RWPE2 (cell line): Measurements from ENCODE around the gene USF3.

ENCODE experiments used
- ATAC-seq: fragments of 200-7000 bp; cut with Tn5 transposase; 3 replicates; pipeline ENCODE4 v1.9.1; 2021; ENCODE audit warnings: low read depth
- DNase-seq: peaks from one replicate; pipeline ENCODE4 v3.0.0-alpha.2; 2020; ENCODE audit warnings: low spot score
- H3K27ac ChIP-seq: fragments of 450-650 bp; 2 replicates; pipeline ENCODE4 v1.5.1; 2017; ENCODE audit warnings: mild to moderate bottlenecking; ENCODE audit not compliant: poor library complexity, severe bottlenecking
- H3K27me3 ChIP-seq: fragments of 250-450 bp; sonication (Bioruptor Pico); 2 replicates; pipeline ENCODE4 v1.5.1; 2021; ENCODE audit warnings: mild to moderate bottlenecking, moderate library complexity; ENCODE audit not compliant: insufficient read depth, poor library complexity, severe bottlenecking
- H3K36me3 ChIP-seq: fragments of 250-450 bp; sonication (Bioruptor Pico); 2 replicates; pipeline ENCODE4 v1.5.1; 2020; ENCODE audit warnings: low read depth, mild to moderate bottlenecking, moderate library complexity
- H3K4me1 ChIP-seq: fragments of 250-450 bp; sonication (Bioruptor Pico); 2 replicates; pipeline ENCODE4 v1.5.1; 2021; ENCODE audit warnings: mild to moderate bottlenecking, moderate library complexity; ENCODE audit not compliant: insufficient read depth, poor library complexity, severe bottlenecking
- H3K4me3 ChIP-seq: fragments of 250-450 bp; sonication (Bioruptor Pico); 2 replicates; pipeline ENCODE4 v1.5.1; 2021; ENCODE audit warnings: mild to moderate bottlenecking, moderate library complexity; ENCODE audit not compliant: severe bottlenecking
- H3K9me3 ChIP-seq: fragments of 250-450 bp; sonication (Bioruptor Pico); 2 replicates; pipeline ENCODE4 v1.5.1; 2021; ENCODE audit warnings: mild to moderate bottlenecking, moderate library complexity; ENCODE audit not compliant: severe bottlenecking
- TF ChIP-seq, protein P1 (sequence below): fragments of 450-650 bp; IDR thresholded peaks from one replicate; pipeline ENCODE4 v1.5.1; 2017; ENCODE audit warnings: mild to moderate bottlenecking, moderate library complexity; ENCODE audit not compliant: poor library complexity, severe bottlenecking

Gene USF3

DNA sequence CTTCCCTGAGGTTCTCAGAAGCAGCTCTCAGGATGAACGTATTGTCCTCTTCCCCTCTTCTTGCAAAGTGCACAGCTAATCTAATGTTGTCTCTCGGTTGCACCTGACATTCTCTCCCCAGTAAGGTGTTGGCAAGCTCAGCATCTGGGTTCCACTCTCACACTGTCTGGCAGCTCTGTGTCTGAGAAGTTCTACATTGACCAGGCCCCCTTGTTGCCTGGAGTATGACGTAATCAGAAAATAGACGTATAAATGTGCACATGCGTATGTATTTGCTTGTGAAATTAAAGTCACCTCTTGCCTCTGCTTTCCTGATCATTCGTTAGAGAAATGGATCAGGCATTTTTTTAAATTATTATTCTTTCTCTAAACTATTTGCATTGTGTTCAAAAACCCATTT is 67.7 kb downstream of the USF3 start:
- no peaks in the 10 kb centered on the region for H3K27me3 ChIP-seq
- no peaks in the 10 kb centered on the region for H3K9me3 ChIP-seq
- ATAC-seq, result no peak
- no peak for DNase-seq
- H3K4me3 ChIP-seq, result no peak overlapping the region
- no peak overlapping the region for H3K27ac ChIP-seq
- peaks cover 4% of the 10 kb centered on the region for H3K4me1 ChIP-seq
- TF ChIP-seq, protein P1, sequence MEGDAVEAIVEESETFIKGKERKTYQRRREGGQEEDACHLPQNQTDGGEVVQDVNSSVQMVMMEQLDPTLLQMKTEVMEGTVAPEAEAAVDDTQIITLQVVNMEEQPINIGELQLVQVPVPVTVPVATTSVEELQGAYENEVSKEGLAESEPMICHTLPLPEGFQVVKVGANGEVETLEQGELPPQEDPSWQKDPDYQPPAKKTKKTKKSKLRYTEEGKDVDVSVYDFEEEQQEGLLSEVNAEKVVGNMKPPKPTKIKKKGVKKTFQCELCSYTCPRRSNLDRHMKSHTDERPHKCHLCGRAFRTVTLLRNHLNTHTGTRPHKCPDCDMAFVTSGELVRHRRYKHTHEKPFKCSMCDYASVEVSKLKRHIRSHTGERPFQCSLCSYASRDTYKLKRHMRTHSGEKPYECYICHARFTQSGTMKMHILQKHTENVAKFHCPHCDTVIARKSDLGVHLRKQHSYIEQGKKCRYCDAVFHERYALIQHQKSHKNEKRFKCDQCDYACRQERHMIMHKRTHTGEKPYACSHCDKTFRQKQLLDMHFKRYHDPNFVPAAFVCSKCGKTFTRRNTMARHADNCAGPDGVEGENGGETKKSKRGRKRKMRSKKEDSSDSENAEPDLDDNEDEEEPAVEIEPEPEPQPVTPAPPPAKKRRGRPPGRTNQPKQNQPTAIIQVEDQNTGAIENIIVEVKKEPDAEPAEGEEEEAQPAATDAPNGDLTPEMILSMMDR, result no peak
- H3K36me3 ChIP-seq, result no peaks in the 10 kb centered on the region

DNA sequence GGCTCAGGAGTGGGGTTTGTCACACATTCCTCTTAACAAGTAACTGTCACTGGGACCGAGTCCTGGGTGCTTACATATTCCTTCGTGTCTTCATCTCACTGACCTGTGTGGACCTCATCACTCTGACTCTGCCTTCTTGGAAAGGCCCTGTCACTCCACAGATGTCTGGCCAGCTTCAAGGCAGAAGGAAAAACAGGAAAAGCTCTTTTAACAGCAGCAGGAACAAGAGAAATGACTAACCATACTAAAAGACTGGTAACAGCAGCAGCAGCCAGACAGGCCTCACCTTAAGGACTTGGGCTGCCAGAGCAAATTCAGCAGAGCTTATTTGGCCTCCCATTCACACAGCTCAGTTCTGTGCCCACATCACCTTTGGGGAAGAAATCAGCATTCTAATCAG is 68.1 kb downstream of the USF3 start:
- no peaks in the 10 kb centered on the region for H3K36me3 ChIP-seq
- ATAC-seq (no peak), DNase-seq (no peak)
- H3K27ac ChIP-seq, result no peak overlapping the region
- H3K9me3 ChIP-seq, result no peaks in the 10 kb centered on the region
- H3K4me1 ChIP-seq, result peaks cover 4% of the 10 kb centered on the region
- H3K27me3 ChIP-seq, result no peaks in the 10 kb centered on the region
- no peak overlapping the region for H3K4me3 ChIP-seq
- TF ChIP-seq, protein P1, result no peak

DNA sequence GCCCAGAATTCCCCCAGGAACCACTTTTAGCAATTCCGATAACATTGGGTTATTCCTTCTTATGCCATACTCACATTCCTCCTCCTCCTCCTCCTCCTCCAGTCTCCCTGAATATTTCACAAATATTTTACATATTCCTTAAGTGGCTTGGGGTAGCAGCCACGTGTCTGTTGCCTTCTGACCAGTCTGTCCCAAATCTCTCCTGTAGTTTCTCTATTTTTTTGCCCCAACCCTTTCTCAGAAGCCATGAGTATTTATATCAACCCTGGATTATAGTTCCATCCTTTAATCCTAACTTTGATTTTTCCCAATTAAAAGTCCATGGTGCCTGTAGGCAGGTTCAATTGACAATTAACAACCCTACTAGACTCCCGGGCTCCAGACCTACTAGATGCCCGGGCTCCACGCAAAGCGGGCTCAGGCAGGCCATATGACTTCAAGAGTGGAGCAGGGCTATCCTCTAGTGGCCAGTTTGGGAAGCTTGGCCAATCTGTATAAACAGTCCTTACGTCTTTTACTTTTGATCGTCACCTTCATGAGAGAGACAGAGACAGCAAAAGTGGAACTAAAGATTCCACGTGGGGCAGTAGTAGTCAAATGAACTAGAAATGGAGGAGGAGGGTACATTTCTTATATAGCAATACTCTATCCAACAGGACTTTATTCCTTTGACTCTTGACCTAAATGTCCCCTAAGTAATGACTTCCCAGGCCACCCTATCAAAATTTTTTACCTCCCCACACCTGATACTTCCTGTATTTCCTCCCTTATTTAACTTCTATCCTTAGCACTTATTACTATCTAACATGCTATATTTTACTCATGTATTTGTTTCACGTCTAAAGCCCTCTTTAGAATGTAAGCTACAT is 69.7 kb downstream of the USF3 start:
- no peaks in the 10 kb centered on the region for H3K36me3 ChIP-seq
- no peaks in the 10 kb centered on the region for H3K27me3 ChIP-seq
- ATAC-seq (peak; percentile 95), DNase-seq (no peak)
- no peak overlapping the region for H3K27ac ChIP-seq
- no peaks in the 10 kb centered on the region for H3K9me3 ChIP-seq
- TF ChIP-seq, protein P1, result peak; percentile 97
- no peak overlapping the region for H3K4me3 ChIP-seq
- H3K4me1 ChIP-seq, result peaks cover 4% of the 10 kb centered on the region

DNA sequence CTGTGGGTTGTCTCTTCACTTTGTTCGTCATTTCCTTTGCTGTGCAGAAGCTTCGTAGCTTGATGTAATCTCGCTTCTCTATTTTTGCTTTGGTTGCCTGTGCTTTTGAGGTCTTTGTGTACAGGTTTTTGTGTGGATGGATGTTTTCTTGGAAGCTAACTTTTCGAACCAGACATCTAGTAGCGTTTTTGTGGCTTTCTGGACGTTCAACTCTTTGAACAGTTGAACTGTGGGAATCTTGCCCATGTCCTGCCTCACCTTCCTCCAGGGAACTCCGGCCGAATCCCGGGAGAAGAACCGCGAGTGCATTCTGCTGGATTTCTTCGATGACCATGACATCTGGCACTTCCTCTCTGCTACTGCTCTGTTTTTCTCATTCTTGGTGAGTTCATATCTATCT is 70.6 kb downstream of the USF3 start:
- DNase-seq (no peak), ATAC-seq (no peak)
- Histone ChIP-seq H3K27ac (no peak overlapping the region), H3K4me1 (peaks cover 4% of the 10 kb centered on the region), H3K36me3 (no peaks in the 10 kb centered on the region), H3K4me3 (no peak overlapping the region), H3K9me3 (no peaks in the 10 kb centered on the region), H3K27me3 (no peaks in the 10 kb centered on the region)
- TF ChIP-seq, protein P1, result no peak

DNA sequence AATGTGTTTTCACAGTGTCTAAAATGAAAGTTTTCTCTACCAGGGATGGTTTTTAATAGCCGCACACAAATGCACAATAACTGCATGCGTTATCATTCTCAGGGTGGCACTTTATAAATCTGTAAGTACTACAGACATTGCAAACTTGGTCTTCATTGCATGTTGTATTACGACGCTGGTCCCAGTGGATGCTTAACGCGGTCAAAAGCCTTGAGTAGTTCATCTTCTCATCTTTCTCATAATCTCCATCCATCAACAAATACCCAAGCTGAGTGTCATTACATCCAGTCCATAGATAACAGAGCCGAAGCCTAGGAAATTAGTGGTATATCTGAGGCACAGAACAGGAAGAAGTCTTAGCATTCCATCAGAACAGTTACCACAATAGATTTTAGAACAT is 72.6 kb downstream of the USF3 start:
- Histone ChIP-seq H3K4me3 (no peak overlapping the region), H3K27ac (no peak overlapping the region), H3K9me3 (no peaks in the 10 kb centered on the region), H3K27me3 (no peaks in the 10 kb centered on the region), H3K36me3 (no peaks in the 10 kb centered on the region), H3K4me1 (peaks cover 4% of the 10 kb centered on the region)
- ATAC-seq (no peak), DNase-seq (no peak)
- TF ChIP-seq, protein P1, result no peak
